Measurements from ENCODE around the gene BRINP1. TPM values are rescaled to one million over a fixed set of nuclear protein-coding genes. Genes with fewer than 3 reads are reported as not detected.
A peak's percentile ranks its signal among the peaks of the same experiment; 100 is the strongest.

The BRINP1 gene
- total RNA-seq, 1 experiment from 2014 or later = 14.0 TPM

DNA sequence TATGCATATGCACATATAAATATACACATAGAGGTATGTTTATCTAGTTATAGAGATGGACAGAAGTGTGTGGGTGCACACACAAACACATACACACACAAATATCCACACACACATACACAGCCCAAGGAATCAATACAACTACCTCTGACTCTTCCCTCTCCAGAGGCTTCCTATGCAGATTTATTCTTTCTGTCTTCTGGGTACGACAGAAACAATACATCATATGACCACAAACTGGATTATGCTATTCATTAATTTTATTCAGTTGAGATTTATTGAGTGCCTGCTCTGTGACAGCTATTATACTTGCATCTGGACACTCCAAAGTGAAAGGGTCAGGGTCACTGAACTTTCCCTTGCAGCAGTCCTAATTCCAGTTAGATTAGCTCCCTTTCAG, 155.8 kb downstream of the BRINP1 start:
- H4K5ac ChIP-seq (ENCODE audit: insufficient read length, low read depth, low read length) = no peak overlapping the region
- no peaks in the 10 kb centered on the region for H3K4me1 ChIP-seq (ENCODE audit: insufficient read depth, low read length)
- H2BK12ac ChIP-seq (ENCODE audit: insufficient read length, low read depth, low read length) = no peak overlapping the region
- H2BK120ac ChIP-seq (ENCODE audit: low read depth, low read length, poor library complexity, severe bottlenecking) = no peak overlapping the region
- H3K4me2 ChIP-seq (ENCODE audit: insufficient read depth, insufficient read length, low read length) = no peak overlapping the region
- Mint-ChIP-seq H3K27me3 (ENCODE audit: low read depth) (no peaks in the 10 kb centered on the region), H3K36me3 (ENCODE audit: insufficient read depth in 1 of 3, low read depth in 3 of 3) (peaks cover 0 to 9% (median 4%) of the 10 kb centered on the region in 3 experiments; a peak in 6 of 7 replicates), H3K4me3 (no peak overlapping the region), H3K9me3 (no peaks in the 10 kb centered on the region), H3K4me1 (no peaks in the 10 kb centered on the region), H3K27ac (0 out of 7 replicates have a peak overlapping the region, but pooled peaks of 1 of the 3 experiments have one; percentile 22)
- H3K18ac ChIP-seq (ENCODE audit: insufficient read length, low read depth, low read length) = no peak overlapping the region
- H3K9ac ChIP-seq (ENCODE audit: extremely low read depth, insufficient read length, low read length) = no peak overlapping the region
- H3K9me3 ChIP-seq (ENCODE audit: control insufficient read depth, low read depth, low read length) = no peaks in the 10 kb centered on the region
- H2BK5ac ChIP-seq (ENCODE audit: insufficient read length, low read length) = no peak overlapping the region
- no peaks in the 10 kb centered on the region for H3K79me2 ChIP-seq (ENCODE audit: insufficient read depth, low read length)
- no peaks in the 10 kb centered on the region for H3K79me1 ChIP-seq (ENCODE audit: insufficient read depth, low read depth, low read length, poor library complexity, severe bottlenecking)
- no peak overlapping the region for H3K23ac ChIP-seq (ENCODE audit: insufficient read length, low read depth, low read length)
- no peak overlapping the region for H3K4ac ChIP-seq (ENCODE audit: low read depth, low read length)
- H4K20me1 ChIP-seq (ENCODE audit: control insufficient read depth, insufficient read depth, insufficient read length) = no peaks in the 10 kb centered on the region
- H2BK20ac ChIP-seq (ENCODE audit: low read depth, low read length, poor library complexity, severe bottlenecking) = no peak overlapping the region
- no peak overlapping the region for H3K27ac ChIP-seq (ENCODE audit: insufficient read length, low read depth, low read length)
- DNase-seq = no peak
- H3K56ac ChIP-seq (ENCODE audit: insufficient read length, low read depth, low read length) = no peak overlapping the region
- no CpG with 5 or more reads among the region's 1 CpG for WGBS (ENCODE audit: extremely low coverage, insufficient read length, low lambda C conversion rate)
- H3K27me3 ChIP-seq (ENCODE audit: insufficient read depth, low read length) = no peaks in the 10 kb centered on the region
- H4K8ac ChIP-seq (replicated peaks; ENCODE audit: insufficient read length, low read depth, low read length) = no peak overlapping the region
- no peak overlapping the region for H3K14ac ChIP-seq (ENCODE audit: insufficient read depth, low read length)
- TF ChIP-seq, protein P1, sequence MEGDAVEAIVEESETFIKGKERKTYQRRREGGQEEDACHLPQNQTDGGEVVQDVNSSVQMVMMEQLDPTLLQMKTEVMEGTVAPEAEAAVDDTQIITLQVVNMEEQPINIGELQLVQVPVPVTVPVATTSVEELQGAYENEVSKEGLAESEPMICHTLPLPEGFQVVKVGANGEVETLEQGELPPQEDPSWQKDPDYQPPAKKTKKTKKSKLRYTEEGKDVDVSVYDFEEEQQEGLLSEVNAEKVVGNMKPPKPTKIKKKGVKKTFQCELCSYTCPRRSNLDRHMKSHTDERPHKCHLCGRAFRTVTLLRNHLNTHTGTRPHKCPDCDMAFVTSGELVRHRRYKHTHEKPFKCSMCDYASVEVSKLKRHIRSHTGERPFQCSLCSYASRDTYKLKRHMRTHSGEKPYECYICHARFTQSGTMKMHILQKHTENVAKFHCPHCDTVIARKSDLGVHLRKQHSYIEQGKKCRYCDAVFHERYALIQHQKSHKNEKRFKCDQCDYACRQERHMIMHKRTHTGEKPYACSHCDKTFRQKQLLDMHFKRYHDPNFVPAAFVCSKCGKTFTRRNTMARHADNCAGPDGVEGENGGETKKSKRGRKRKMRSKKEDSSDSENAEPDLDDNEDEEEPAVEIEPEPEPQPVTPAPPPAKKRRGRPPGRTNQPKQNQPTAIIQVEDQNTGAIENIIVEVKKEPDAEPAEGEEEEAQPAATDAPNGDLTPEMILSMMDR (conservative IDR thresholded peaks at IDR 0.05) = no peak
- H2AK5ac ChIP-seq (ENCODE audit: insufficient read length, low read length) = no peak overlapping the region
- no peak overlapping the region for H2AFZ ChIP-seq (ENCODE audit: low read length)
- H2BK15ac ChIP-seq (ENCODE audit: low read depth, low read length) = no peak overlapping the region
- H4K91ac ChIP-seq (ENCODE audit: insufficient read length, low read depth, low read length) = no peak overlapping the region
- H3K23me2 ChIP-seq (ENCODE audit: insufficient read length, low read depth, low read length, poor library complexity, severe bottlenecking) = no peaks in the 10 kb centered on the region
- H3T11ph ChIP-seq (ENCODE audit: low read length) = no peak overlapping the region

Data from H9 (cell line).